Astrocyte of the spinal cord (primary cell): ENCODE data around the gene TRMT5.

Experiments used
- DNase-seq: peaks from one replicate; pipeline ENCODE4 v3.0.0; 2011; ENCODE audit warnings: low read depth, low spot score
- H3K4me3 ChIP-seq: 2 replicates; pipeline ENCODE4 v1.5.1; 2011; ENCODE audit warnings: low read depth, mild to moderate bottlenecking, low read length, moderate library complexity
- CTCF ChIP-seq: IDR thresholded peaks from 2 replicates; pipeline ENCODE4 v1.5.1; 2012; ENCODE audit warnings: low read depth, mild to moderate bottlenecking, low read length, inconsistent platforms
- in situ Hi-C: cut with HindIII; loops from 2 replicates; pipeline ENCODE4 v1.10.0; 2017; ENCODE audit warnings: low sequenced_read_pairs

TRMT5 gene

GRCh38 chr14:60975551-60975950, 5.3 kb downstream of the TRMT5 start:
- in situ Hi-C loops, result no loop called here
- no peak for DNase-seq
- no peak for TF ChIP-seq CTCF
- H3K4me3 ChIP-seq, result no peak overlapping the region

DNA sequence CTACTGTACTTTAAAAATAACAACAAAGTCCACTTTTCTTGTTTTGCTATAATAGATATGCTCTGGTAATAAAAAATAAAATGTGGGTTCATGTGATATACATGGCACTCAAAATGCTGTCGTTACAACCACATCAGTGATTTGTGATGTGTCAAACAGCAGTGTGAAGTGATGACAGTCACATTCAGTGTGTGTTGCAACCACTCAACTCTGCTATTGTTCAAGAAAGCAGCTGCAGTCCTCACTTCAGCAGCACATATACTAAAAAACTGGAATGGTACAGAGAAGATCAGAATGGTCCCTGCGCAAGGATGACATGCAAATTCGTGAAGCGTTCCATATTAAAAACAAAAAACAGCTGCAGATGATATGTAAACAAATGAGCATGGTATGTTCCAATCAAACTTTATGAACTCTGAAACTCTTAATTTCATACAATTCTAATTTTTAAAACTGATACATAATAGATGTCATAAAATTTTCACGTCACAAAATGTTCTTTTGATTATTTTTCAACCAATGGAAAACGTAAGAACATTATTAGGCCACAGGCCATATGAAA, 6.7 kb downstream of the TRMT5 start:
- no peak overlapping the region for H3K4me3 ChIP-seq
- TF ChIP-seq CTCF, result no peak
- no peak for DNase-seq
- in situ Hi-C loops, result no loop called here

DNA sequence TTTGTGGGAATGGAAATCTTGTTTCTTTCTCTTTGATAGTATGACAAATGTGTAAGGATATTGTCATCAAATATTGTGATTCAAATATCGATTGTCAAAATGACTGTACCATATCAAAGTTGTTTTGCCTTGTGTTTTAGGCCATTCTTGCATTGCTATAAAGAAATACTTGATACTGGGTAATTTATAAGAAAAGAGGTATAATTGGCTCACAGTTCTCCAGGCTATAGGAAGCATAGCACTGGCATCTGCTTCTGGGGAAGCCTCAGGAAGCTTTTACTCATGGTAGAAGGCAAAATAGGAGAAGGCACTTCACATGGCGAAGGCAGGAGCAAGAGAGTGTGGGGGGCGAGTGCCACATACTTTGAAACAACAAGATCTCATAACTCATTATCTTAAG, 7.8 kb downstream of the TRMT5 start:
- no peak for TF ChIP-seq CTCF
- no peak for DNase-seq
- in situ Hi-C loops, result no loop called here
- H3K4me3 ChIP-seq, result no peak overlapping the region

DNA sequence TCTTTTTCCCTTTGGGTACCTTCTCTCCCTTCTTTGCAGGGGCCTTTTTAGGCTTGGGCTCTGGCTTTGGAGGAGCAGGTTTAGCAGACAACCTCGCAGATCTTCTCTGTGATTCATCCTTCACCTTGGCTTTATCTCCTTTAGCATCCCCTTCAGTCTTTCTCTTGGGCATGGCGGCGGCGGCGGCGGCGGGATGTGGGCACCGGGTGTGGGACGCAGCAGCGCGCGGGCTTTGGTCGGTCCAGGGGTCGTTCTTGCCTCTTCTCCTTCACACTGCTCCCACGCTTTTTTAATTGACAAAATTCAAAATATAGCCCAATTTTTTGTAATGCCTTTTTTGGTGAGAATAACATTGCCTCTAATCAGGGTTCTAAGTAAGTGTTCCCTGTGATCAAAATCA, 8.6 kb downstream of the TRMT5 start:
- TF ChIP-seq CTCF, result no peak
- H3K4me3 ChIP-seq, result no peak overlapping the region
- no peak for DNase-seq
- in situ Hi-C loops, result no loop called here

DNA sequence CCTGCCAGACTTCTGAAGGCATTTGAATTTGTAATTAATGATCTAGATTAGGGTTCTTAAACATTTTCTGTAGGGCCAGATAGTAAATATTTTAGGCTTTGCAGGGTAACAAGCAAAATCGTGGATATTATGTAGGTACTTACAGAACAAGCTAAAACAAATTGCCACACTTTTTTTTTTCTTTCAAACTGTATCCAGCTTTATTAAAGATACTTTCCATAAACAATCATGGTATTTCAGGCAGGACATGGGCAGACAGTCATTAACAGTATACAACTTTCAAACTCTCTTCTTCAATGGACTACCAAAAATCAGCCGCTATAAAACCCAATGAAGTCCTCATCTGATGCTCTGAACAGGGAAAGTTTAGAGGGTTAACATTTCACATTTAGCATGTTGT, 9.6 kb downstream of the TRMT5 start:
- DNase-seq, result no peak
- in situ Hi-C loops, result no loop called here
- no peak for TF ChIP-seq CTCF
- H3K4me3 ChIP-seq, result no peak overlapping the region

GRCh38 chr14:60970146-60970545, 10.7 kb downstream of the TRMT5 start:
- no peak for DNase-seq
- TF ChIP-seq CTCF, result no peak
- H3K4me3 ChIP-seq, result no peak overlapping the region
- in situ Hi-C loops, result no loop called here

GRCh38 chr14:60968671-60969070, 12.2 kb downstream of the TRMT5 start:
- no peak for DNase-seq
- in situ Hi-C loops, result no loop called here
- TF ChIP-seq CTCF, result no peak
- H3K4me3 ChIP-seq, result no peak overlapping the region
